Stimulated activated CD8-positive, alpha-beta memory T cell treated with anti-CD3 and anti-CD28 coated beads, Interleukin-4, amount 100 ng/mL, for 4 hours (primary cell): ENCODE results near the gene UBE2E1.

ENCODE experiments used
- DNase-seq, 2 donors: peaks; one replicate each; pipeline ENCODE4 v3.0.0-alpha.2; 2020; ENCODE audit warnings: low read depth in 2 of 2, low spot score in 1 of 2

The UBE2E1 gene

GRCh38 chr3:23820888-23821287, 15.1 kb downstream of the UBE2E1 start:
- DNase-seq = no peak

DNA sequence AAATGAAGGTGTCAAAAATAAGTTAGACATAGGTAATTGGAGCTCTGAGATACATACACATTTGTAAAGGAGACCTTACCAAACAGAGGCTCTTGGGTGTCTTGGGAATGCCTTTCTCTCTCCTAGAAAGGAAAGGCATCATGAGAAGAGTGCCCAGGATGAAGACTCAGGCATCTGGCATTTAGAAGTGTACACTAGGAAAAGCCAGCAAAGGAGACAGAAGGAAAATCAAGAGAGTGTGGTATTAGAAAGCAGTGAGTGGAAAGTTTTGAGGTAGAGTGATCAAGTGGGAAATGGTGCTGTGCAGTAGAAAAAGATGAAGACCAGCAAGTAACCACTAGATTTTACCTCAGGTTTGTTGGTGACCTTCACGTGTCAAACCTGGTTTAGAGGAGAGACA, 16.1 kb downstream of the UBE2E1 start:
- no peak for DNase-seq

GRCh38 chr3:23822559-23822958, 16.8 kb downstream of the UBE2E1 start:
- no peak for DNase-seq

DNA sequence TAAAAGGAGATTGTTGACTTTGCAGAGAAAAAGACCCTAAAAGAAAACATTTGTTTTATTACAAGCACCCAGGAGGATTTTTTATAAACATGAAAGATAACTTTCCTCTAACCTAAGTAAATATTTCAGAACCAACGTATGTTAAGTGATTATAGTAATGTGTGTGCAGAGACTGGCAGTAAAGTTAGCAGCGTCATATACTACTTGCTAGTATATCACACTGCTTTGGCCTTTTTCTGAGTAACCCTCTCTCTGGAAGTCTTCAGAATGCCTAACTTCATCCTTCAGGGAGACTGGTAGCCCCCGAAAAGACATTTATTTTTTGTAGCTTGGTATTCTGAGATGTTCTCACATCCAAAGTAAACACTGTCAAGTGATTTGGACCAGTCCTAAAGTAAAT, 17.9 kb downstream of the UBE2E1 start:
- no peak for DNase-seq

GRCh38 chr3:23824699-23825444, 19.1 kb downstream of the UBE2E1 start:
- no peak for DNase-seq

GRCh38 chr3:23825802-23826201, 20.0 kb downstream of the UBE2E1 start:
- no peak for DNase-seq

DNA sequence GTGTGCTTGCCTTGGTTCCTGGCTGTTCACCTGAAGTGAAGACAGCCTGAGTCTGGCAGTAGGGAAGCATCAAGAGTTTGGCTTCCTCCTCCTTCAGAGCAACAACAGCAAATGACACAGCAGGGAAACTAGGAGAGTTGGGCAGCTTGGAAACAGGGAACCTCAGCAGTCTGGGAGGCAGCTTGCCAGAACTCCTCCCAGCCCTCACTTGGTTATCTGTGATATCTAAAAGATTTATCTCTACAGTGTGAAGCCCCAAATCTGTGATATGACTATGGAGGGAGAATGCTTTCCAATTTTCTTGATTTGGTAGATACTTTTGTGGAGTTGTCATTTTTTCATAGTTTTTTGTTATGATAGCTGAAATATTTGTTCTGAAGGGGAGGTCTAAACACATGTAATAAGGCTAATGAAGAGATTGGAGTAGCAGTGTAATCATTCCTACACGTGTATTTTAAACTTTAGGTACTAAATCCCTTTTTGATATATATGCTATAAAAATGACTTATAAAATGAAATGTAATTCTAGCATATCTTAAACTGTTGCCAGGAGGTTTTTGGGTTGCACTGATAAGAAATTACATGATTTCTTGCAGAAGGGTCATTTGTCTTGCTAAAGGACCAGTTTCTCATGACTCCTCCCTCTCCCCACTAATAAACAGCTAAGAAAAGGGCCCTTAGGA, 20.8 kb downstream of the UBE2E1 start:
- no peak for DNase-seq

- DNase-seq = no peak
Observed at GRCh38 chr3:23829242-23829934, 23.6 kb downstream of the UBE2E1 start.

- no peak for DNase-seq
Observed at GRCh38 chr3:23830869-23831484, 25.2 kb downstream of the UBE2E1 start.

DNA sequence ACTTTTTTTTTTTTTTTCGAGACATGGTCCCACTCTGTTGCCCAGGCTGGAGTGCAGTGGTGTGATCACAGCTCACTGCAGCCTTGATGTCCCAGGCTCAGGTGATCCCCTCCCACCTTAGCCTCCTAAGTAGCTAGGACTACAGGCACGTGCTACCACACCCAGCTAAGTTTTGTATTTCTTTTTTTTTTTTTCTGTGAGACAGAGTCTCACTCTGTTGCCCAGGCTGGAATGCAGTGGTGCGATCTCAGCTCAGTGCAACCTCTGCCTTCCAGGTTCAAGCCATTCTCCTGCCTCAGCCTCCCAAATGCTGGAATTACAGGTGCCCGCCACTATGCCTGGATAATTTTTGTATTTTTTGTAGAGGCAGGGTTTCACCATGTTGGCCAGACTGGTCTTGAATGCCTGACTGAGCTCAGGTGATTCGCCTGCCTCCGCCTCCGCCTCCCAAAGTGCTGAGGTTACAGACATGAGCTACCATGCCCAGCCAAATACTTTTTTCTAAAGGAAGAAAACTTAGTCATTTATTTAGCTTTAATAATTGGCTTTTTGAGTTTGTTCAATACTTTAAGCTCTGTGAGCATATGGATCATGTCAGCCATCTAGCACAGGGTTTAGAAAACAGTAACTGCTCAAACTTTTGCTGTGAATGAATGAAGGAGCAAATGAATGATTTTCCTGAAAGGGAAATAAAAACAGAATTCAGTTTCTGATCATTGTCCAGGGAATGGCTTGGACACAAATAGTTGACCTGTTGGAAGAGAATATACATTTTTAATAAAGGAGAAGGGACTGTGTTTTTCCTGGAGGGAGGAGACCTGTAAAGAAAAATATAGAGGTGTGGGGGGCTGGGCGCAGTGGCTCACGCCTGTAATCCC, 26.0 kb downstream of the UBE2E1 start:
- DNase-seq = no peak

DNA sequence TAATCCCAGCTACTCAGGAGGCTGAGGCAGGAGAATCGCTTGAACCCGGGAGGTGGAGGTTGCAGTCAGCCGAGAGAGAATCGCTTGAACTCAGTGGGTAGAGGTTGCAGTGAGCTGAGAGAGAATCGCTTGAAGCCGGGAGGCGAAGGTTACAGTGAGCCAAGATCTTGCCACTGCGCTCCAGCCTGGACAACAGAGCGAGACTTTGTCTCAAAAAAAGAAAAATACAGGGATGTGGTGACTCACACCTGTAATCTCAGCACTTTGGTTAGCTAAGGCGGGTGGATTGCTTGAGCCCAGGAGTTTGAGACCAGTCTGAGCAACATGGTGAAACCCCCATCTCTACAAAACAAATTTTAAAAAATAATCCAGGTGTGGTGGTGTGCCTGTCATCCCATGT, 26.8 kb downstream of the UBE2E1 start:
- DNase-seq = no peak

DNA sequence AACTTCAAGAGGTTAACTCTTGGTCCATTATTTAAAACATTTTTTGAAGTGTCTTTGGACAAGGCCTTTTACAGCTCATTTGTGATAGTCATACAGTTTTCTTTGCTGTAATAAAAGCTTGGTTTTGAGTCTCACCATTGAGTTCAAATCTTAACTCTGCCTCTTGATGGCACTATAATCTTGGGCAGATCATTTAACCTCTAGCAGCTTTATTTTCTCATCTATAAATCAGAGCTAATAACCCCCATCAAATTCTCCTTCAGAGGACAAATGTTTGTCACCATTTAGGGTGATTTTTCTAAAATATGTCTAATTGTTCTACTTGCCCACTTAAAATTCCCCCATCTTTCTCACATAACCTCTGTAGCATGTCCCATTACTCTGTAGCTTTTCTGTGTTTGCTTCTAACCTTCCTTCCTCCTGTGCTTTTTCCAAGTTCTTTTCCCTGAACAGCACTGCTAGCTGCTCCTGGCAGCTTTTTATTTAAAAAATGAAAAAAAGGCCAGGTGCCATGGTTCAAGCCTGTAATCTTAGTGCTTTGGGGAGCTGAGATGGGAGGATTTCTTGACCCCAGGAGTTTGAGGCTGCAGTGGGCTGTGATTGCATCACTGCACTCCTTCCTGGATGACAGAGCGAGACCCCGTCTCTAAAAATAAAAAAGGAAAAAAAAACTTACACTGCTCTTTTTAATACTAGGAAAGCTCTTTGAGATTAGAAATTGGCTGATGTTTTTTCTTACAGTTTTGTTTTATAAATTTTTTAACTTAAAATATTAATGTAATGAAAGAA, 28.5 kb downstream of the UBE2E1 start:
- no peak for DNase-seq

- no peak for DNase-seq
Observed at GRCh38 chr3:23835087-23835486, 29.3 kb downstream of the UBE2E1 start.

DNA sequence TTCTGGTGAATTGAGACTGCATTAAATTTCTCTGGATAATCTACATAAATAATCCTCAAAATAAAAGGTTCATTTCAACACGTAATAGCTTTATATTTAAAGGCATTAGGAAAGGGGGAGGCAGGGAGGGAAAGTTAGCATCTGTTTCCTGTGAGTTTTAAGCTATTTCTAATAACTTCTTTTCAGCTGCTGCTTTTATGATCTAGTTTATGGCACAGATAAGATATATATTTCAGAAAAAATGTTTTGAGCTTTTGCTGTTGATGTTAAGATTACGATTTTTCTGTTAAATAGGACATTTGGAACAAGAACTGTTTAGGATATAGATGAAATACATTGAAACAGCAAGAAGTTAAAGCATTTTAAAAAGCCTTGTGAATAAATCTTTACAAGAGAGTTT, 30.0 kb downstream of the UBE2E1 start:
- no peak for DNase-seq

GRCh38 chr3:23836536-23837230, 30.9 kb downstream of the UBE2E1 start:
- no peak for DNase-seq

GRCh38 chr3:23837286-23837685, 31.5 kb downstream of the UBE2E1 start:
- DNase-seq = no peak

DNA sequence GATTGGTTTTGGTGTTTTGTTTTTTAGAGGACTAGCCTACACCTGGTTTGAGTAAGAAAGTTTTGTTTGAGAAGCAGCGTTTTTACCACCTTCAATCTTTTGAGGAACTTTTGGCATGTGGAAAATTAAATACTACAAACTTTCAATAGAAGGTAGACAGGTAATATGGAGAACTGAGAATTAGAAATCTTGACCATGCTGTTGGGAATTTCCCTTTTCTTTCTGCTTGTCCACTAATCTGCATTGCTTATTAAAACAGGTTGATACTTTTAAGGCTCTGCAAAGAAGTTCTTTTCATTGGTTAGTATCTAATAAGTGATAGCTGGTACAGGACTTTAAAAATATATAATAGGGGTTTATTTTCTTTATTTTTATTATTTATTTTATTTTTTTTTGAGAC, 31.9 kb downstream of the UBE2E1 start:
- DNase-seq = no peak

DNA sequence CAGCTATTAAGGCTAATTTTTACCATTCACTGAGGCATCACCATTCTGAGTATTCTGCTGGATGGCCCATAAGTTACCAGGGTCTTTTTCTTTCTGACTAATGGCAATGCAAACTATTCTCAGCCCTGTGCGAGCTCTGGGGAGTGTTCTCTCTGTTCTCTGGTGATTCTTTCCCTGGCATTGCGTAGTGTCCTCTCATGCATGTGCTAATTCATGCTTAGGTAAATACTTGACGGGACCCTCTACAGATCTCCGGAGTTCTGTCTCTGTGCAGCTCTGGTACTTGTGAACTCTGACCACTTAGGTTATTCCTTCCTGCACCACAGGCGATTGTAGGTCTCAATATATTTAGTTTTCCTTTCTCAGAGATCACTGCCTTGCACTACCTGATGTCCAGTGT, 34.8 kb downstream of the UBE2E1 start:
- no peak for DNase-seq

DNA sequence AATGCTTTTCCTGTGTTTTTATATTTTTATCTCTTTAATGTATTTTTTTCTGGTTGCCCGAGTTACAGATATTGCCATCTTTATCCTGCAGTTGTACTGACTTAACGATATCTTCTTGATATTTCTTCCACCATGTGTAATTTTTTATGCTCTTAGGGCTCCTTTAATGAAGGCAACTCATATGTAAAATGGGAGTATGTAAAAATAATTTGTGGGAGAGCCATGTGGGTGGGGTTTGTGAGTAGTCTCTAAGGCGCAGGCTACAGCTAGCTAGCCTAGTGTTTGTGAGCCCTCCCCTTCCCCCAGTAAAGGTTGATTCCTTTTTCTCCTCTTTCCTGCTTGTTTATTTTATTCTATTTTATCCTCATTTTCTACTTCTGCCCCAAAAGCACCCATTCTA, 38.1 kb downstream of the UBE2E1 start:
- no peak for DNase-seq
